HG02870 (cell line): ENCODE measurements around the gene PPP1R7.
"Not testable (repeated sequence)": the region's sequence is repeated elsewhere in the genome, so short reads cannot be mapped to it uniquely, and the experiment has no call there.

ENCODE experiments used
- ATAC-seq: cut with Tn5 transposase; IDR thresholded peaks from one replicate; pipeline ENCODE4 v1.9.1; 2021; ENCODE audit warnings: mild to moderate bottlenecking, moderate library complexity; ENCODE audit not compliant: unreplicated experiment

Gene PPP1R7, protein sequence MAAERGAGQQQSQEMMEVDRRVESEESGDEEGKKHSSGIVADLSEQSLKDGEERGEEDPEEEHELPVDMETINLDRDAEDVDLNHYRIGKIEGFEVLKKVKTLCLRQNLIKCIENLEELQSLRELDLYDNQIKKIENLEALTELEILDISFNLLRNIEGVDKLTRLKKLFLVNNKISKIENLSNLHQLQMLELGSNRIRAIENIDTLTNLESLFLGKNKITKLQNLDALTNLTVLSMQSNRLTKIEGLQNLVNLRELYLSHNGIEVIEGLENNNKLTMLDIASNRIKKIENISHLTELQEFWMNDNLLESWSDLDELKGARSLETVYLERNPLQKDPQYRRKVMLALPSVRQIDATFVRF

DNA sequence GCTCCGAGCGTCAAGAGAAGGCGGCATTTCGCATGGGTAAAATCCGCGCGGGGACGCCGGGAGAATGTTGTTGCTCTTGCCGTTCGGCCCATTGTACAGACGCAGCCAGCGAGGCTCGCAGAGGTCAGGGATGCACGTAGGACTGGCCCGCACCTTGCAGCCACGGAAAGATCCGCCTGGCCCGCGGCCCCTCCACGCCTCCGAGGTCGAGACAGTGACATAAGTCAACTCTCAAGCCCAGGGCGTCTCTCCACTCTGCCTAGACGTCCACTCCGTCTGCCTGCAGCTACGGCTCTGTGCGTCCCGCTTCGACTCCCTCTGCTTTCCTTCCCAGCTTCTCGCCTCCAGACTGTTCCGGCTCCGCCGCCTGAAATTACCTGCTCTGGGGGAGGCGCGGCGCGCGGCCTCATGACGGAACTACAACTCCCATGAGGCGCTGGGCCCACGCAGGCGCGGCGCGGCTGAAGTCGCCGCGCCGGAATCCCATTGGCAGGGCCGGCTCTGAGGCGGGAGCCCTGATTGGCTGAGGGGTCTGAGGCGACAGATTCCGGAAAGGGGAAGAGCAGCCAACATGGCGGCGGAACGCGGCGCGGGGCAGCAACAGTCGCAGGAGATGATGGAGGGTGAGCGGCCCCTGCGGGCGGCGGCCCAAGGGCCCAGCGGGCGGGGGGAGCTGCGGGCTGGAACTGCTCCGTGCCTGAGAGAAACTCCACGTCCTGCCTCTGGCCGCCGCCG is at the start of gene PPP1R7:
Gene PPP1R7, plus strand, starts transcription at position 543 of the 735 bp plus-strand sequence. Its CDS starts 29 bp downstream, at position 572.
- ATAC-seq = peak; percentile 62

GRCh38 chr2:241102239-241102803 is 47.9 kb upstream of the PPP1R7 start, which contains the start of gene MTERF4:
TSS of gene MTERF4 (minus strand) at chr2:241102287. CDS start at chr2:241102273, 14 bp downstream.
- peak; percentile 77 for ATAC-seq

- ATAC-seq = no peak
Observed at GRCh38 chr2:241103176-241103595, 47.1 kb upstream of the PPP1R7 start.

- ATAC-seq = not testable (repeated sequence)
Observed at GRCh38 chr2:241104611-241105010, 45.7 kb upstream of the PPP1R7 start.

- no peak for ATAC-seq
Observed at GRCh38 chr2:241105641-241106040, 44.6 kb upstream of the PPP1R7 start.

GRCh38 chr2:241107031-241107783 is 43.1 kb upstream of the PPP1R7 start:
- no peak for ATAC-seq

DNA sequence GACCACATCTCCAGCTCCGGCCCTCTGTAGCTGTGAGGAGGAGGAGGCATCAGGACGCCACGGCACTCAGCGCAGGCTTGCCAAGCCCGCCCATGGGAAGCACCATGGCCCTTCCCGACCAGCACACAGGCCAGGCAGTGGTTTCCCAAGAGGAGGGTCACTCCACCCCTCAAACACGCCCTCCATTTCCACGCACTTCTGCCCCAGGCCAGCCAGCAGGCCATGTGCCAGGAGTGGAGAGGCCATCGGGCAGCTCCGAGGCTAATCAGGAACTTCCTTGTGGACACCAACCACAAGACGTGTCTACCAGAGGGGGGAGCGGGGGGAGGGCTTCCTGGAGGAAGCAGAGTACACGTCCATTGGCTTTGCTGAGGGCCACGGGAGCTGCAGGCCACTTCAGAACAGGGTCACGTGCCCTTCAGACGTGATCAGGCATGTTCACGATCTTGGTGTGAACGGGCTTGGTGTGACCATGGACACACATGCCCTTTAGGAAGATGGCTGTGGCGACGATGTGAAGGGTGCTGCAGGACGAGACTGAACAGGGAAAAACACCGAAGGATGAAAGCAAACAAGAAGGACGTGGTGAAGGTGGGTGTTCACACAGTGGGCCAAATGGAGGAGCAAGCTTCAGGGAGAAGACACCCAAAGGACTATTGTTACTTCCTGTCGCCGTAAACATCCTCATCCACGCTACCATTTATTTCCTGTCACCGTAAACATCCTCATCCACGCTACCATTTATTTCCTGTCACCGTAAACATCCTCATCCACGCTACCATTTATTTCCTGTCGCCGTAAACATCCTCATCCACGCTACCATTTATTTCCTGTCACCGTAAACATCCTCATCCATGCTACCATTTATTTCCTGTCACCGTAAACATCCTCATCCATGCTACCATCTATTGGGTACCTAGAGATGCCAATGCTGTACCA is 41.7 kb upstream of the PPP1R7 start:
- ATAC-seq = no peak

GRCh38 chr2:241109210-241110088 is 40.8 kb upstream of the PPP1R7 start:
- ATAC-seq = no peak

GRCh38 chr2:241110089-241110606 is 40.1 kb upstream of the PPP1R7 start:
- ATAC-seq = no peak

DNA sequence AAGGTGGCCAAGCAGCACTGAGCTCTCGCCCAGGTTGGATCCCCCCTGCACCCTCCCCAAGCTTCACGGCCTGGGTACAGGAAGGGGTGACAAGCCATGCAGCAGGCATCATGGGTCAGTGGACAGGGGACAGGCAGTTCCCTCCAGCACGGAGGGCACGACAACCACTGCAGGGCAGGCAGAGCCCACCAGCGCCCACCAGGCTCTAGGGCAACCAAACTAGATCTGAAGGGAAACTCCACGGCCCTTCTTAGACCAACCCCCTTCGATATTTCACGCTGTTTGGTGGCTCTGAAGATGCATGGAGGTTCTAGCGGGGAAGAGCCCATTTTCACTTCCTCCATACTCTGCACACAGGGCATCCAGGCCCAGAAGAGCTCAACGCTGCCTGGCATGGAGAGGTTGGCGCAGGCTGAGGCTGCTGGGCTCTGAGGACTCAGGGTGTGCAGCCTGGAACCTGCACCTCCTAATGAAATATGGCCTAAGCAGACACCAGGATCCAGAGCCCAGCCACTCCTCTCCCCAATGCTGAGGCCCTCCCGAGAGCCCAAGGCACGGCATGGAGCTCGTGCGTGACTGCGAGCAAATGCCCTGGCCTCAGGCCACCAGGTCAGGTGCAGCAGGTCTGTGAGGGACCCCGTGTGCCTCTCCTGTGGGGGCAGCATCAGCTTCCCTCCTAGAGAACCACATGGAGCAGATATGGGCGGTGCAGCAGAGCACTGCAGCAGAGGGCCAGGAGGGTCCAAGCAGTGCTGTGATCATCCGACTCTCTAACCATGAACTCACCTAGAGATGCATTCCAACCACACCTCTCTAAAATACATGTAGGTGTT is 39.4 kb upstream of the PPP1R7 start:
- ATAC-seq = no peak

DNA sequence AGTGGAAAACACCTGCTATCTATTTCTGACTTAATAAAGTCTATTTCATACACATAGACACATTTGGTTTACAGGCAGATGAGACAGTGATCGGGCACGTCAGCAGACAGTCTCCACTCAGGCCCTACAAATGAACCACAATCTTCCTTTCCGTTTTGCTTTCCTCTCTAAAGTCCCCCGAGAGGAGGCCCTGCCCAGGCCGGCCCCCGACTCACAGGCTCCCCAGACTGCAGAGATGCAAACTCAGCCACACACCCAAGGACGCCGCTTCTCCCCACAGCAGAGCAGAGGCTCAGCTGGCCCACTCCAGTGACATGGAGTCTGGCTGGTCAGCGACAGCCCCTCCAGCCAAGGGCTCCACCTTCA is 38.8 kb upstream of the PPP1R7 start:
- ATAC-seq = no peak

DNA sequence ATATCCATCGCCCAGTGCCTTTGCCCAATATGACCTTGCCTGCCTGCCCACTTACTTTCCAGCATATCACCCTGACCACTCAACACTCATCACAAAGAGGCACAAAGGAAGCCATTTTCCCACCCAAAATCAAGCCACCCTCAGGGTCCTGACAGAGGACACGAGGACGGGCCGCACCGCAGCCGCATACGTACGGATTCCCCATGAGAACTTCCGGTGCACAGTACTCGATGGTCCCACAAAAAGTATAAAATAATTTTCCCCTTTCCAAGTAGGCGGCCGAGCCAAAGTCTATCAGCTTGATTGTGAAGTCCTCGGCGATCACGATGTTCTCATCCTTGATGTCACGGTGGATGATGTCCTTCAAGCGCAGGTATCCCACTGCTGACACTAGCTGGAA is 38.2 kb upstream of the PPP1R7 start:
- no peak for ATAC-seq

GRCh38 chr2:241112592-241112991 is 37.7 kb upstream of the PPP1R7 start:
- no peak for ATAC-seq

GRCh38 chr2:241114836-241115235 is 35.4 kb upstream of the PPP1R7 start:
- ATAC-seq = no peak

GRCh38 chr2:241115361-241115760 is 34.9 kb upstream of the PPP1R7 start:
- no peak for ATAC-seq

GRCh38 chr2:241116606-241117560 is 33.4 kb upstream of the PPP1R7 start:
- ATAC-seq = no peak
